ENCODE results near the gene EBF3. TPM values are rescaled to one million over a fixed set of nuclear protein-coding genes. Genes with fewer than 3 reads are reported as not detected.

The EBF3 gene
- total and polyA plus RNA-seq, 2 donors (not counting 3 experiments of a cell fraction or from before 2014, with no cell fraction given) = 0.92 to 2.7 TPM

DNA sequence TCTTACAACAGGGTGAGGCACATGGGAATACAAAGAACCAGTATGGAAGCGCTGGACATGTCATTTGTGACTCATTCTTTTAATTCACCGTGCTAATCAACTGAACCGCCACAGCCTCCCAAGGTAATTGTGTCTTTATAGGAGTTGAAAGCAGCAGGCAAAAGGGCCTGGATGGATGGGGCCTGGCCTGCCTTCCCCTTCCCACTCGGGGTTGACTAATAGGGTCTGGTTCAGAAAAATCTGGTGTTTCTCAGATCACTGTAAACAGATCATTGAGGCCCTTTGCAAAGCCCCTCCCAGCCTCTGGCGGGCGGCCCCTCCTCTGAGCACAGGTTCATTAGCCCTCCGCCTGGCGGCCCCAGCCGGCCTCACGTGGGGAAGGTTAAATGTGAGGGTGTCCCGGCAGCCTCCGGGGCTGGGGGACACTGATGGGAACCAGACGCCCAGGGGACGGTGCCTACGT is 100.8 kb downstream of the EBF3 start:
- Histone ChIP-seq H3K79me2 (ENCODE audit: control insufficient read depth, insufficient read depth, low read length) (no peaks in the 10 kb centered on the region), H3K9me3 (replicated peaks; ENCODE audit: control insufficient read depth, insufficient read depth, low read length) (no peaks in the 10 kb centered on the region), H3K27ac (ENCODE audit: insufficient read depth, low read depth, low read length) (no peak overlapping the region), H3K4me2 (ENCODE audit: insufficient read depth, low read length) (no peak overlapping the region), H3K9ac (replicated peaks; ENCODE audit: extremely low read depth, insufficient read depth, low read length) (no peak overlapping the region), H3K9me1 (replicated peaks; ENCODE audit: control insufficient read depth, extremely low read depth, insufficient read depth, low read length) (no peaks in the 10 kb centered on the region), H3K4me3 (replicated peaks in 1 of 3; ENCODE audit: insufficient read depth in 1 of 3, low read depth in 1 of 3, low read length in 3 of 3) (no peak overlapping the region), H3K36me3 (ENCODE audit: control insufficient read depth in 2 of 2, extremely low read depth in 1 of 2, insufficient read depth in 2 of 2, low read length in 2 of 2) (no peaks in the 10 kb centered on the region), H3K27me3 (ENCODE audit: control insufficient read depth in 2 of 2, insufficient read depth in 2 of 2, low read length in 2 of 2) (no peaks in the 10 kb centered on the region), H2AFZ (ENCODE audit: low read depth, low read length) (no peak overlapping the region), H4K20me1 (replicated peaks; ENCODE audit: control insufficient read depth, extremely low read depth, insufficient read depth, low read length) (no peaks in the 10 kb centered on the region), H3K4me1 (ENCODE audit: control insufficient read depth, extremely low read depth, insufficient read depth, low read length) (no peaks in the 10 kb centered on the region)
- no peak for DNase-seq (ENCODE audit: low read depth, low spot score)
- no peak for FAIRE-seq
- intact Hi-C loops (cut with micrococcal nuclease) = no loop called here
- dilution Hi-C loops (cut with MboI; ENCODE audit: extremely low pct_ligation_motif_present, low sequenced_read_pairs) = no loop called here
- ChIA-PET POLR2A (no interaction called here), CTCF (no interaction called here)
- BruUV-seq (replicated peaks) = no TSS peak
- TF ChIP-seq EZH2 (IDR thresholded peaks at IDR 0.05; ENCODE audit: borderline replicate concordance, low read depth, low read length, severe bottlenecking) (no peak), GATA2 (IDR thresholded peaks at IDR 0.05; ENCODE audit: insufficient read depth, insufficient read length, low read depth, low read length) (no peak)
- TF ChIP-seq, protein P1, sequence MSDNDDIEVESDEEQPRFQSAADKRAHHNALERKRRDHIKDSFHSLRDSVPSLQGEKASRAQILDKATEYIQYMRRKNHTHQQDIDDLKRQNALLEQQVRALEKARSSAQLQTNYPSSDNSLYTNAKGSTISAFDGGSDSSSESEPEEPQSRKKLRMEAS (IDR thresholded peaks at IDR 0.05; ENCODE audit: insufficient read depth, insufficient read length) = no peak

DNA sequence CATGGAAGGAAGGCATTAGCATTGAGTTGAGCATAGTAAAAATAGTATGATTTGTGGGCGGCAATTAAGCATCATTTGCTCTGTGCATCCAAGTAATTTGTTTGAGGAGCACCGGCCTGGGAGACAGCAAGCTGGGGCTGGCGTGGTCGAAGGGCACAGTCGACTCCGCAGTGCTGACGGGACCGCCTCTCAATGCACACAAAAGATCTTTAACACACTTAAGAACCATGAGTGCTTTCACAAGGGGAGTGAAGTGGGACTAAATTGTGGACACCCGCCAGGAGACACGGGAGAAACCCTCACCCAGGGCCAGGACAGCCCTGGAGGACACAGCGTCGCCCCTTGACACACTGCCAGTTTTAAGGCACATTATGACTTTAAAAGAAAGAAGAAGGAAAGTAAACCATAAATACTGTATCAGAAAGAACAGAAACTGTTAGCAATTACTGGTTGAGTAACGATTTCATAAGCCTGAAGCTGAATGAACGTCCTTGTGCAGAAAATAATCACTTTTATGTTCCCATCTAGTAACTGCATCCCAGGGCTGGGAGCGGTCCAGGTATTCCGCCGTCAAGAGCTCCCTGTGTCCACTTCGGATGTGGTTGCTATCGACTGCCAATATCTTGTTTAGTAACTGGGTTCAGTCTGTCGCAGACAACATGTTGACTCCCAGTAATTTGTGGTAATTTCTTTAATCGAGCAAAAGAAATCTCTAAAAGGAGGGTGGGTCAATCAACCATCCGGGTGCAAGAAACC is 102.1 kb downstream of the EBF3 start:
- Histone ChIP-seq H4K20me1 (replicated peaks; ENCODE audit: control insufficient read depth, extremely low read depth, insufficient read depth, low read length) (no peaks in the 10 kb centered on the region), H3K9me3 (replicated peaks; ENCODE audit: control insufficient read depth, insufficient read depth, low read length) (no peaks in the 10 kb centered on the region), H3K27me3 (ENCODE audit: control insufficient read depth in 2 of 2, insufficient read depth in 2 of 2, low read length in 2 of 2) (no peaks in the 10 kb centered on the region), H3K27ac (ENCODE audit: insufficient read depth, low read depth, low read length) (no peak overlapping the region), H3K36me3 (ENCODE audit: control insufficient read depth in 2 of 2, extremely low read depth in 1 of 2, insufficient read depth in 2 of 2, low read length in 2 of 2) (no peaks in the 10 kb centered on the region), H3K79me2 (ENCODE audit: control insufficient read depth, insufficient read depth, low read length) (no peaks in the 10 kb centered on the region), H3K4me3 (replicated peaks in 1 of 3; ENCODE audit: insufficient read depth in 1 of 3, low read depth in 1 of 3, low read length in 3 of 3) (no peak overlapping the region), H3K4me2 (ENCODE audit: insufficient read depth, low read length) (no peak overlapping the region), H2AFZ (ENCODE audit: low read depth, low read length) (no peak overlapping the region), H3K4me1 (ENCODE audit: control insufficient read depth, extremely low read depth, insufficient read depth, low read length) (no peaks in the 10 kb centered on the region), H3K9ac (replicated peaks; ENCODE audit: extremely low read depth, insufficient read depth, low read length) (no peak overlapping the region), H3K9me1 (replicated peaks; ENCODE audit: control insufficient read depth, extremely low read depth, insufficient read depth, low read length) (no peaks in the 10 kb centered on the region)
- BruUV-seq (replicated peaks) = no TSS peak
- ChIA-PET CTCF (no interaction called here), POLR2A (no interaction called here)
- dilution Hi-C loops (cut with MboI; ENCODE audit: extremely low pct_ligation_motif_present, low sequenced_read_pairs) (no loop called here), intact Hi-C loops (cut with micrococcal nuclease) (no loop called here)
- DNase-seq (ENCODE audit: low read depth, low spot score) (no peak), FAIRE-seq (no peak)
- TF ChIP-seq, protein P2, sequence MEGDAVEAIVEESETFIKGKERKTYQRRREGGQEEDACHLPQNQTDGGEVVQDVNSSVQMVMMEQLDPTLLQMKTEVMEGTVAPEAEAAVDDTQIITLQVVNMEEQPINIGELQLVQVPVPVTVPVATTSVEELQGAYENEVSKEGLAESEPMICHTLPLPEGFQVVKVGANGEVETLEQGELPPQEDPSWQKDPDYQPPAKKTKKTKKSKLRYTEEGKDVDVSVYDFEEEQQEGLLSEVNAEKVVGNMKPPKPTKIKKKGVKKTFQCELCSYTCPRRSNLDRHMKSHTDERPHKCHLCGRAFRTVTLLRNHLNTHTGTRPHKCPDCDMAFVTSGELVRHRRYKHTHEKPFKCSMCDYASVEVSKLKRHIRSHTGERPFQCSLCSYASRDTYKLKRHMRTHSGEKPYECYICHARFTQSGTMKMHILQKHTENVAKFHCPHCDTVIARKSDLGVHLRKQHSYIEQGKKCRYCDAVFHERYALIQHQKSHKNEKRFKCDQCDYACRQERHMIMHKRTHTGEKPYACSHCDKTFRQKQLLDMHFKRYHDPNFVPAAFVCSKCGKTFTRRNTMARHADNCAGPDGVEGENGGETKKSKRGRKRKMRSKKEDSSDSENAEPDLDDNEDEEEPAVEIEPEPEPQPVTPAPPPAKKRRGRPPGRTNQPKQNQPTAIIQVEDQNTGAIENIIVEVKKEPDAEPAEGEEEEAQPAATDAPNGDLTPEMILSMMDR (IDR thresholded peaks at IDR 0.05; ENCODE audit: extremely low read depth in 1 of 2, insufficient read depth in 1 of 2, low read depth in 1 of 2, low read length in 2 of 2) = no peak
- no peak for TF ChIP-seq POLR2A (IDR thresholded peaks at IDR 0.05; ENCODE audit: low read depth, low read length)
- no peak for TF ChIP-seq POLR2AphosphoS5 (IDR thresholded peaks at IDR 0.05; ENCODE audit: insufficient read depth, low read depth, low read length)
- no peak for TF ChIP-seq GATA2 (IDR thresholded peaks at IDR 0.05; ENCODE audit: insufficient read depth, insufficient read length, low read depth, low read length)
- TF ChIP-seq, protein P1 (IDR thresholded peaks at IDR 0.05; ENCODE audit: insufficient read depth, insufficient read length) = no peak
- TF ChIP-seq MYC (IDR thresholded peaks at IDR 0.05; ENCODE audit: low read depth, low read length) = no peak
- TF ChIP-seq EZH2 (IDR thresholded peaks at IDR 0.05; ENCODE audit: borderline replicate concordance, low read depth, low read length, severe bottlenecking) = no peak
- TF ChIP-seq JUN (IDR thresholded peaks at IDR 0.05; ENCODE audit: borderline replicate concordance, insufficient read depth, insufficient read length, low read depth) = no peak
- TF ChIP-seq FOS (IDR thresholded peaks at IDR 0.05; ENCODE audit: borderline replicate concordance, insufficient read depth, low read length) = no peak
